Measurements from ENCODE around the gene NANP. TPM values are rescaled to one million over a fixed set of nuclear protein-coding genes. Genes with fewer than 3 reads are reported as not detected.

NANP gene
- total and polyA plus RNA-seq, 10 of the 15 experiments (the other 5 are each of a cell fraction or from before 2014, with no cell fraction given): 4.2 to 6.7 (median 4.9) TPM

- Histone ChIP-seq H3K36me3 (ENCODE audit: control insufficient read depth in 2 of 2, insufficient read depth in 2 of 2, low read length in 1 of 2) (no peaks in the 10 kb centered on the region), H4K20me1 (ENCODE audit: control insufficient read depth, insufficient read depth) (no peaks in the 10 kb centered on the region), H3K4me3 (no peak overlapping the region), H3K4me2 (ENCODE audit: control insufficient read depth, insufficient read depth) (no peak overlapping the region), H3K79me2 (ENCODE audit: control insufficient read depth, insufficient read depth, low read length) (no peaks in the 10 kb centered on the region), H3K27ac (ENCODE audit: control insufficient read depth, insufficient read depth) (no peak overlapping the region), H2AFZ (ENCODE audit: control insufficient read depth, low read depth, low read length) (no peak overlapping the region), H3K9ac (ENCODE audit: control insufficient read depth, insufficient read depth, low read length) (no peak overlapping the region), H3K9me3 (replicated peaks; ENCODE audit: control insufficient read depth, insufficient read depth, low read length) (no peaks in the 10 kb centered on the region; the same call in 2 of the 3 replicates), H3K27me3 (replicated peaks in 1 of 2; ENCODE audit: control insufficient read depth in 2 of 2, insufficient read depth in 2 of 2, low read length in 1 of 2) (no peaks in the 10 kb centered on the region; a peak in 1 of 4 replicates), H3K4me1 (ENCODE audit: control insufficient read depth, insufficient read depth, low read length) (no peaks in the 10 kb centered on the region)
- CTCF ChIA-PET: no interaction called here
- WGBS (ENCODE audit: insufficient coverage, insufficient replicate concordance, low lambda C conversion rate, missing lambda C conversion rate): 49% methylated on average over 4 of the region's 4 CpGs
- SMC1A ChIA-PET (ENCODE audit: uncharacterized antibody, unreplicated experiment): interaction anchor here (0.6 kb wide), 1 partner anchor 105 kb away, joined by 3 read pairs; no protein-coding TSS in a partner anchor
- in situ Hi-C loops (cut with MboI) (no loop called here), intact Hi-C loops (cut with micrococcal nuclease; ENCODE audit: unreplicated experiment) (no loop called here)
- POLR2A ChIA-PET: no interaction called here
- BruUV-seq (replicated peaks): no TSS peak
- no peak for ATAC-seq
- DNase-seq (ENCODE audit: low read depth, low spot score): no peak
- FAIRE-seq: no peak
- TF ChIP-seq CBX3 (IDR thresholded peaks at IDR 0.05; ENCODE audit: borderline replicate concordance, low read depth): no peak
- TF ChIP-seq HDAC2 (IDR thresholded peaks at IDR 0.05): no peak
- no peak for TF ChIP-seq ASH2L (IDR thresholded peaks at IDR 0.05; ENCODE audit: borderline replicate concordance, low read depth)
- TF ChIP-seq NR2F1 (conservative IDR thresholded peaks at IDR 0.05): no peak
- TF ChIP-seq ETV6 (conservative IDR thresholded peaks at IDR 0.05 in 1 of 2, IDR thresholded peaks at IDR 0.05 in 1 of 2; ENCODE audit: borderline replicate concordance in 1 of 2, low read depth in 1 of 2): no peak
- RAD21 ChIA-PET (ENCODE audit: unreplicated experiment): no interaction called here
Observed at GRCh38 chr20:25580711-25581110, 43.1 kb downstream of the NANP start.

- H3K79me2 ChIP-seq (ENCODE audit: control insufficient read depth, insufficient read depth, low read length): no peaks in the 10 kb centered on the region
- no peak overlapping the region for H3K9ac ChIP-seq (ENCODE audit: control insufficient read depth, insufficient read depth, low read length)
- H3K27ac ChIP-seq (ENCODE audit: control insufficient read depth, insufficient read depth): no peak overlapping the region
- SMC1A ChIA-PET (ENCODE audit: uncharacterized antibody, unreplicated experiment): no interaction called here
- ATAC-seq: no peak
- RAD21 ChIA-PET (ENCODE audit: unreplicated experiment): no interaction called here
- H4K20me1 ChIP-seq (ENCODE audit: control insufficient read depth, insufficient read depth): no peaks in the 10 kb centered on the region
- H3K9me3 ChIP-seq (replicated peaks; ENCODE audit: control insufficient read depth, insufficient read depth, low read length): no peaks in the 10 kb centered on the region
- DNase-seq (ENCODE audit: low read depth, low spot score): no peak
- in situ Hi-C loops (cut with MboI) (loop anchor here (5.0 kb wide), 1 partner anchor 77 kb away; no protein-coding TSS in a partner anchor), intact Hi-C loops (cut with micrococcal nuclease; ENCODE audit: unreplicated experiment) (no loop called here)
- no peak for FAIRE-seq
- no peak overlapping the region for H2AFZ ChIP-seq (ENCODE audit: control insufficient read depth, low read depth, low read length)
- no TSS peak for BruUV-seq (replicated peaks)
- CTCF ChIA-PET: no interaction called here
- no peak overlapping the region for H3K4me3 ChIP-seq
- 45% methylated on average over 11 of the region's 11 CpGs for WGBS (ENCODE audit: insufficient coverage, insufficient replicate concordance, low lambda C conversion rate, missing lambda C conversion rate)
- no peaks in the 10 kb centered on the region for H3K4me1 ChIP-seq (ENCODE audit: control insufficient read depth, insufficient read depth, low read length)
- no peaks in the 10 kb centered on the region for H3K27me3 ChIP-seq (replicated peaks in 1 of 2; ENCODE audit: control insufficient read depth in 2 of 2, insufficient read depth in 2 of 2, low read length in 1 of 2)
- H3K4me2 ChIP-seq (ENCODE audit: control insufficient read depth, insufficient read depth): no peak overlapping the region
- H3K36me3 ChIP-seq (ENCODE audit: control insufficient read depth in 2 of 2, insufficient read depth in 2 of 2, low read length in 1 of 2): no peaks in the 10 kb centered on the region
- POLR2A ChIA-PET: interaction anchor here (0.6 kb wide), 1 partner anchor 30 kb away, joined by 3 read pairs; no protein-coding TSS in a partner anchor
- no peak for TF ChIP-seq MXI1 (IDR thresholded peaks at IDR 0.05; ENCODE audit: low read depth, low read length)
- TF ChIP-seq YY1 (IDR thresholded peaks at IDR 0.05; ENCODE audit: low read depth, low read length): no peak
- TF ChIP-seq SP1 (IDR thresholded peaks at IDR 0.05; ENCODE audit: low read depth, low read length): no peak
- TF ChIP-seq CBX3 (IDR thresholded peaks at IDR 0.05; ENCODE audit: borderline replicate concordance, low read depth): no peak
- no peak for TF ChIP-seq EGR1 (IDR thresholded peaks at IDR 0.05; ENCODE audit: borderline replicate concordance in 1 of 2, low read depth in 2 of 2, low read length in 2 of 2)
- no peak for TF ChIP-seq RB1 (IDR thresholded peaks at IDR 0.05; ENCODE audit: borderline replicate concordance)
- no peak for TF ChIP-seq REST (IDR thresholded peaks at IDR 0.05; ENCODE audit: low read depth, low read length)
- no peak for TF ChIP-seq MYC (IDR thresholded peaks at IDR 0.05; ENCODE audit: insufficient read depth, insufficient read length, insufficient replicate concordance, low read length, severe bottlenecking)
- no peak for TF ChIP-seq YBX1 (IDR thresholded peaks at IDR 0.05)
- TF ChIP-seq CBFB (IDR thresholded peaks at IDR 0.05; ENCODE audit: low read depth): no peak
Observed at GRCh38 chr20:25579081-25579770, 44.6 kb downstream of the NANP start.

Data from GM12878 (cell line).